Amygdala (tissue), 56 donors: ENCODE results near the gene PTOV1.
"Not testable (repeated sequence)": the region's sequence is repeated elsewhere in the genome, so short reads cannot be mapped to it uniquely, and the experiment has no call there.

Experiments used
- DNase-seq, 56 donors: peaks; one replicate each; lab custom pipeline; 2025; lab: John Stamatoyannopoulos, UW

The PTOV1 gene

GRCh38 chr19:49816590-49816989 lies 34.4 kb upstream of the PTOV1 start:
- no peak for DNase-seq

GRCh38 chr19:49817964-49818648 lies 32.9 kb upstream of the PTOV1 start, which contains the start of gene MED25:
Gene MED25 (plus strand): TSS chr19:49818289. CDS start chr19:49818342, 53 bp downstream.
- peak; percentile 33 to 96 (median 78) for DNase-seq

DNA sequence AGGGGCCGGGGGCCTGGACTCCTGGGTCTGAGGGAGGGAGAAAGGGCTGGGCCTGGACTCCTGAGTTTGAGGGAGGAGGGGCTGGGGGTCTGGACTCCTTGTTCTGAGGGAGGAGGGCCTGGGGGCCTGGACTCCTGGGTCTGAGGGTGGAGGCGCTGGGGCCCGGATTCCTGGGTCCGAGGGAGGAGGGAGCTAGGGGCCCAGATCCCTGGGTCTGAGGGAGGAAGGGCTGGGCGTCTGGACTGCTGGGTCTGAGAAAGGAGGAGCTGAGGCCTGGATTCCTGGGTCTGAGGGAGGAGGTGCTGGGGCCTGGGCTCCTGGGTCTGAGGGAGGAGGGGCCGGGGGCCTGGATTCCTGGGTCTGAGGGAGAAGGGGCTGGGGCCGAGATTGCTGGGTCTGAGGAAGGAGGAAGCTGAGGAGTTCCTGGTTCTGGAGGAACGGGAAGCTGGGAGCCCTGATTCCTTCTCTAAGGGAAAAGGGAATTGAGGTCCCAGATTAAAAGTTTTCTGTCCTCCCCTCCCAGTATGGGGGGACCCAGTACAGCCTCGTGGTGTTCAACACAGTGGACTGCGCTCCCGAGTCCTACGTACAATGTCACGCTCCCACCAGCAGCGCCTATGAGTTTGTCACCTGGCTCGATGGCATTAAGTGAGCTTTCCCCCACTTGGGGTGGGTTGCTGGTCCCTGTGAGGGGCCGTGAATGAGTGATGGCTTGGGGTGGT lies 32.1 kb upstream of the PTOV1 start:
- DNase-seq, result peak in 1 of 56 donors; percentile 45

DNA sequence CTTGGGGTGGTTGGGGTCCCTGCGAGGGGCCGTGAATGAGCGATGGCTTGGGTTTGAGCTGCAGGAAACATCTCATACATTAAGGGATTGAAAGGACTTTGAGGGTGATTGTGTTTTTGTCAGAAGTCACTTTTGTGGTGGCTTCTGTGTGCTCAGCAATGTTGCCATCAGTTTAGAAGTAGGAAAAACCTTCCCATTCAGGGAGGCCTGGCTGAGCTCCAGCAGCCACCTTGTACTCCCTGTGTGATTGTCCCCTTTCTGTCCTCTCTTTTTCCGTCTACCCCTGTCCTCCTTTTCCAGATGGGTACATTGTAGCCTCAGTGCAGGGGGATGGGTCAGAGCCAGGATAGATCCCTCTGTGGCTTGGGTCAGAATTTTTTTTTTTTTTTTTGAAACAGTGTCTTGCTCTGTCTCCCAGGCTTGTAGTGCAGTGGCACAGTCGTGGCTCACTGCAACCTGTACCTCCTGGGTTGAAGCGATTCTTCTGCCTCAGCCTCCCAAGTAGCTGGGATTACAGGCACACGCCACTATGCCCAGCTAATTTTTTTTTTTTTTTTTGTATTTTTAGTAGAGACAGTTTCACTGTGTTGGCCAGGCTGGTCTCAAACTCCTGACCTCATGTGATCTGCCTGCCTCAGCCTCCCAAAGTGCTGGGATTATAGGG lies 31.4 kb upstream of the PTOV1 start:
- not testable (repeated sequence) for DNase-seq

DNA sequence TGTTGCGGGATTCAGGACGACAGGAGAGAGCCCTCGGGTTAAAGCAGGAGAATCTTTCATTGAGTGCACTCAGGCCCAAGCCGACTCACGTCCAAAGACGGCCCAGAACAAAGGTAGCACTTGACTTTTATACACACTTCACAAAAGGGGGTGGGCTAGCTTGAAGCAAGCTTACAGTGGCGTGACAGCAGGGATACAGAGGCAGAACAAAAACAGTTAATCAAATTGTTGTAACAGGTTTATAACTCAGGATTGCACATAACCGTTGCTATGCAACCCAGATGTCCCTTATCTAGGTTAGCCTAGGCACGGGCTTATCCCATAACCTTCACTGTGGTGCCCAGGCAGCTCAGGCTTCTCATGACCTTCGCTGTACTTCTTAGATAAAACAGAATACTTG lies 30.8 kb upstream of the PTOV1 start:
- no peak for DNase-seq

GRCh38 chr19:49823472-49823871 lies 27.5 kb upstream of the PTOV1 start:
- no peak for DNase-seq

- DNase-seq, result no peak
These were observed 26.3 kb upstream of the PTOV1 start for GRCh38 chr19:49824662-49825061.

GRCh38 chr19:49827034-49827433 lies 23.9 kb upstream of the PTOV1 start:
- DNase-seq, result no peak

DNA sequence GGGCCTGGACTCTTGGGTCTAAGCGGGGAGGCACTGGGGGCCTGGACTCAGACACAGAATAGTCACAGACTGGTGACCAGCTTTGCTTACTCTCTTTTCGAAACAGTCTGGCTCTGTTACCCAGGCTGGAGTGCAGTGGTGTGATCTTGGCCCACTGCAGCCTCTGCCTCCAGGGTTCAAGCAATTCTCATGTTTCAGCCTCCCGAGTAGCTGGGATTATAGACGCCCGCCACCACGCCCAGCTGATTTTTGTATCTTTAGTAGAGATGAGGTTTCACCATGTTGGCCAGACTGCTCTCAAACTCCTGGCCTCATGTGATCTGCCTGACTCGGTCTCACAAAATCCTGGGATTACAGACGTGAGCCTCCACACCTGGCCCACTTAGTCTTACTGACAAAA lies 21.8 kb upstream of the PTOV1 start:
- no peak for DNase-seq

DNA sequence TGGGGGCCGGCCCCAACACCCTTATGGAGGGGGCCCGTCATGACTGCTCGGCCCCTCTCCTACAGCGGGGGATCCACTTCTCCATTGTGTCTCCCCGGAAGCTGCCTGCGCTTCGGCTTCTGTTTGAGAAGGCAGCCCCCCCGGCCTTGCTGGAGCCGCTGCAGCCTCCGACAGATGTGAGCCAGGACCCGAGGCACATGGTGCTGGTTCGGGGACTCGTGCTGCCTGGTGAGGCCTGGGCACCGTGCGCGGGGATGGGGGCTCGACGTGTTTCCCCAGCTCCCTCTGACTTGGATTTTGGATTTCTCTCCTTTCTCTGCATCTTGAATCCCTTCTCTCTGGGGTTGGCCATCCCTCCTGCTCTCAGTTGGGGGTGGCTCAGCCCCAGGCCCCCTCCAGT lies 21.2 kb upstream of the PTOV1 start:
- no peak for DNase-seq

DNA sequence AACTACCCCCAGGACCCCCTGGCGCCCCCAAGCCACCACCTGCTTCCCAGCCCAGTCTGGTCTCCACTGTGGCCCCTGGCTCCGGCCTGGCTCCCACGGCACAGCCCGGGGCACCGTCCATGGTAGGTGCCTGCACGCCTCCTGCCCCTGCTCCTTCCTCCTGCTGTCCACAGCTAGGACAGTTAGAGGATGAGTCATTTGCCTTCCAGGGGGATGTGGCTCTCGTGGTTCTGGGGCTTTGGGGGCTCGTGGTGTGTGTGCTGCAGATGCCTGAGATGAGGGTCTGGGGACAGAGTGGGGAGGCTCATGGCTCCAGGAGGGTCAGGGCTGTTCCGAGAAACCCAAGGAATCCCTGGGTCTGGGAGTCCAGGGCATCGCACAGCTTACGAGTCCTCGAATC lies 20.2 kb upstream of the PTOV1 start:
- DNase-seq, result no peak

GRCh38 chr19:49831592-49831991 lies 19.4 kb upstream of the PTOV1 start:
- no peak for DNase-seq

DNA sequence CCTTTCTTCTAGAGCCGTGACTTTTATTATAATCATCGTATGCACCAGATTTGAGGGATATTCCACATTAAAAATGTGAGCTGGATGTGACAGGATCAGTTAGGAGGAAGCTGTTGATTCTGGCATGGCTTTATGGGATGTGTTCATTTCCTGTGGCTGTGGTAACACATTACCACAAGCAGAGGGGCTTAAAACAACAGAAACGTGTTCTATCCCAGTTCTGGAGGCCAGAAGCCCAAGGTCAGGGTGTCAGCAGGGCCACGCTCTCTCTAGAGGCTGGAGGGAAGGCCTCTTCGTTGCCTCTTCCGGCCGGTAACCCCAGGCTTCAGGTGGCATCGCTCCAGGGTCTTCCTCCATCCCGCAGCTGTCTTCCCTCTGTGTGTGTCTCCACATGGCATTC lies 18.4 kb upstream of the PTOV1 start:
- no peak for DNase-seq

- DNase-seq, result peak in 1 of 56 donors; percentile 4
These were observed 17.4 kb upstream of the PTOV1 start for GRCh38 chr19:49833599-49833998.

DNA sequence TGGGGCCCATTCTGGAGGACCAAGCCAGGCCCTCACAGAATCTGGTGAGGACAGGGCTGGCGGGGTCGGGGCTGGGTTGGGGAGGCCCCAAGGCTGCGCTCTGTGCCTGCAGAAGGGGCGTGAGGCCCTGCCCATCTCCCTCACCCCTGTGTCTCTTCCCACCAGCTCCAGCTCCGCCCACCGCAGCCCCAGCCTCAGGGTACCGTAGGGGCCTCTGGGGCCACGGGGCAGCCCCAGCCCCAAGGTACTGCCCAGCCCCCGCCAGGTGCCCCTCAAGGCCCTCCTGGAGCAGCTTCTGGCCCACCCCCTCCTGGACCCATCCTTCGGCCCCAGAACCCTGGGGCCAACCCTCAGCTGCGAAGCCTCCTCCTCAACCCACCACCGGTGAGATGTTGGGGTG lies 15.4 kb upstream of the PTOV1 start:
- DNase-seq, result no peak

GRCh38 chr19:49836176-49837008 lies 14.6 kb upstream of the PTOV1 start:
- no peak for DNase-seq

GRCh38 chr19:49837009-49837310 lies 14.0 kb upstream of the PTOV1 start:
- no peak for DNase-seq

DNA sequence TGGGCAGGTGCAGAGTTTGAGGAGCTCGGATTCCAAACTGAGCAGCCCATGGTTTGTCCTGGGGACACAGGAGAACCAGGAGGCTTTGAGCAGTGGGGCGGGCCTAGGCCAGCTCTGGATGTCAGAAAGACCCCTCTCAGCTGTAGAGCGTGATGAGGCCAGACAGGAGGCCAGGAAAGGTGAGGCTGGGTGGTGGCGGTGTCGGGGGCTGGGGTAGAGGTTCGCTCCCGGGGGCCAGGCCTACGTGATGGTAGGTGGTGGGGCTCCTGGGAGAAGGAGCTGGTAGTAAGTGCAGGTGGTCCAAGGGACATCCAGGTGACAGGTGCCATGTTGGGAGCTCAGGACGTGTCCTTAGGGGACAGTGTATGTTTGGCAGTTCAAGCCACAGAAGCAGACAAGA lies 13.5 kb upstream of the PTOV1 start:
- no peak for DNase-seq

DNA sequence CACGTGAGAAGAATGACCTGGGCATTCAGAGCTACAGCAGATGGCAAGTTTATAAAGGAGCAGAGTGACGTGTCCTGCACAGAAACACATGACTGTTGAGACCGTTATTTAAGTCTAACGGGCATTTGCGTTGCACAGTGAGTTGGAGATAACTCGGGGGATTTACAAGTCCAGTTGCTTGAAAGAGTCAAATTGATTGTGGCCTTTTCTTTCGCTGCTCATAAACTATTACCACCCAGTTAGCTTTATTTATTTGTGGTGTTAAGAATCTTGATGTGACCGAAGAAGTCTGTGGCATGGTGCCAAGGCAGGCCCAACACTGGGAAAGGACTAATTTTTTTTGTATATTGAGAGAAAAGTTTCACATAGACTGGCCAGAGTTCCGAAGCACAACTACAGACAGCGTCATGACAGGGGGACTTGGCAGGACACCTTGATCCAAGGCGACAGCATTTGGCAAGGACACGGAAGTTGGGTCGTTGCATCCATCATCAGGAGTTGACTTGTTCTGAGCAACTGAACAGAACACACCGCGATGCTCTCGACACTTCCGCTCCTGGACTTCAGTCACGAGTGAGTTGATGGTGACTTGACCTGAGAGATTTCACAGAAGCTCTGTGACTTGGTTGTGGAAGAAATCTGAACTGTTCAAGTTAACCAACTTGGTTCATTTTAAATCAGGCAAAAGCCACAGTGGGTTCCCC lies 11.9 kb upstream of the PTOV1 start:
- DNase-seq, result no peak

DNA sequence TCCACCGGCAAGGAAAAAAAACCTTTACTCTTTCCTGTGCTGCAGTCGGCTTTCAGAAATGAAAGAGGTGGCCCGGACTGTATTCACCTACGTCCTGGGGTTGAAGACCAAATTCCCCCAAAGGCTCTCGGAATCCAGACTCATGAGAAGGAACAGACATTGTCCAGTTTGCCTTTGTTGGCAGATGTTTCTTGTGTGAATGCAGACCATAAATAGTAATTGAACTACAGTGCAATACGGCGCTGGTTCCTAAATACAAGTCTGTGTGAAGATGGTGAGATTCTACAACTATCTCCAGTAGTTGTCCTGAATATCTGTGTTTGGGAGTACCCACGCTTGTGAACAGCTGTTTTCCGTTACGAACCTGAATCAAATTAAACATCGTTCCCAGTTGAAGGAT lies 11.2 kb upstream of the PTOV1 start:
- DNase-seq, result no peak
